Measurements from ENCODE around the gene P2RY2. TPM values are rescaled to one million over a fixed set of nuclear protein-coding genes. Genes with fewer than 3 reads are reported as not detected.

P2RY2 gene
- total and polyA plus RNA-seq, 2 donors (not counting 1 experiment from before 2014, with no cell fraction given), result 0.05 to 0.17 TPM

- Histone ChIP-seq H4K20me1 (ENCODE audit: control insufficient read depth, extremely low read depth, insufficient read depth, low read length) (no peaks in the 10 kb centered on the region), H3K79me2 (ENCODE audit: control insufficient read depth, insufficient read depth, low read length) (no peaks in the 10 kb centered on the region), H3K36me3 (ENCODE audit: control insufficient read depth, insufficient read depth, low read length) (no peaks in the 10 kb centered on the region), H3K27ac (ENCODE audit: insufficient read depth, low read length) (no peak overlapping the region), H3K4me2 (ENCODE audit: extremely low read depth, insufficient read depth, low read length) (no peak overlapping the region), H3K4me1 (ENCODE audit: control insufficient read depth, extremely low read depth, insufficient read depth, low read length) (peaks cover 6% of the 10 kb centered on the region), H2AFZ (ENCODE audit: low read length) (no peak overlapping the region), H3K4me3 (replicated peaks in 1 of 4; ENCODE audit: control extremely low read depth in 1 of 4, insufficient read depth in 1 of 4, low read depth in 3 of 4, low read length in 4 of 4) (no peak overlapping the region), H3K27me3 (ENCODE audit: control insufficient read depth, insufficient read depth, low read length) (no peaks in the 10 kb centered on the region), H3K9me3 (ENCODE audit: control insufficient read depth, insufficient read depth, low read depth, low read length) (no peaks in the 10 kb centered on the region), H3K9ac (ENCODE audit: insufficient read depth, low read length) (no peak overlapping the region)
- peak; percentile 38 to 41 for DNase-seq (ENCODE audit: low read depth in 2 of 2)
- no peak for TF ChIP-seq EZH2 (IDR thresholded peaks at IDR 0.05; ENCODE audit: low read length, missing control alignments)
- TF ChIP-seq CTCF (conservative IDR thresholded peaks at IDR 0.05 in 1 of 2, IDR thresholded peaks at IDR 0.05 in 1 of 2; ENCODE audit: low read depth in 1 of 2, low read length in 2 of 2), result no peak
These were observed 22.2 kb downstream of the P2RY2 start for GRCh38 chr11:73240190-73240781.

GRCh38 chr11:73241300-73241699 is 23.2 kb downstream of the P2RY2 start:
- Histone ChIP-seq H3K79me2 (ENCODE audit: control insufficient read depth, insufficient read depth, low read length) (no peaks in the 10 kb centered on the region), H3K27me3 (ENCODE audit: control insufficient read depth, insufficient read depth, low read length) (no peaks in the 10 kb centered on the region), H3K36me3 (ENCODE audit: control insufficient read depth, insufficient read depth, low read length) (no peaks in the 10 kb centered on the region), H3K4me2 (ENCODE audit: extremely low read depth, insufficient read depth, low read length) (no peak overlapping the region), H2AFZ (ENCODE audit: low read length) (no peak overlapping the region), H3K9me3 (ENCODE audit: control insufficient read depth, insufficient read depth, low read depth, low read length) (no peaks in the 10 kb centered on the region), H3K27ac (ENCODE audit: insufficient read depth, low read length) (no peak overlapping the region), H3K9ac (ENCODE audit: insufficient read depth, low read length) (no peak overlapping the region), H3K4me3 (replicated peaks in 1 of 4; ENCODE audit: control extremely low read depth in 1 of 4, insufficient read depth in 1 of 4, low read depth in 3 of 4, low read length in 4 of 4) (no peak overlapping the region), H3K4me1 (ENCODE audit: control insufficient read depth, extremely low read depth, insufficient read depth, low read length) (peaks cover 6% of the 10 kb centered on the region), H4K20me1 (ENCODE audit: control insufficient read depth, extremely low read depth, insufficient read depth, low read length) (no peaks in the 10 kb centered on the region)
- no peak for TF ChIP-seq EZH2 (IDR thresholded peaks at IDR 0.05; ENCODE audit: low read length, missing control alignments)
- no peak for TF ChIP-seq CTCF (conservative IDR thresholded peaks at IDR 0.05 in 1 of 2, IDR thresholded peaks at IDR 0.05 in 1 of 2; ENCODE audit: low read depth in 1 of 2, low read length in 2 of 2)
- no peak for DNase-seq (ENCODE audit: low read depth in 2 of 2)

GRCh38 chr11:73242251-73243092 is 24.4 kb downstream of the P2RY2 start:
- peak; percentile 60 to 67 for DNase-seq (ENCODE audit: low read depth in 2 of 2)
- Histone ChIP-seq H3K4me3 (replicated peaks in 1 of 4; ENCODE audit: control extremely low read depth in 1 of 4, insufficient read depth in 1 of 4, low read depth in 3 of 4, low read length in 4 of 4) (peak overlapping the region in 1 of 4 experiments; percentile 3), H3K36me3 (ENCODE audit: control insufficient read depth, insufficient read depth, low read length) (no peaks in the 10 kb centered on the region), H2AFZ (ENCODE audit: low read length) (peak overlapping the region; percentile 89), H3K9ac (ENCODE audit: insufficient read depth, low read length) (no peak overlapping the region), H3K4me1 (ENCODE audit: control insufficient read depth, extremely low read depth, insufficient read depth, low read length) (peaks cover 6% of the 10 kb centered on the region), H4K20me1 (ENCODE audit: control insufficient read depth, extremely low read depth, insufficient read depth, low read length) (no peaks in the 10 kb centered on the region), H3K27me3 (ENCODE audit: control insufficient read depth, insufficient read depth, low read length) (no peaks in the 10 kb centered on the region), H3K9me3 (ENCODE audit: control insufficient read depth, insufficient read depth, low read depth, low read length) (no peaks in the 10 kb centered on the region), H3K79me2 (ENCODE audit: control insufficient read depth, insufficient read depth, low read length) (no peaks in the 10 kb centered on the region), H3K27ac (ENCODE audit: insufficient read depth, low read length) (no peak overlapping the region), H3K4me2 (ENCODE audit: extremely low read depth, insufficient read depth, low read length) (peak overlapping the region; percentile 27)
- TF ChIP-seq CTCF (conservative IDR thresholded peaks at IDR 0.05 in 1 of 2, IDR thresholded peaks at IDR 0.05 in 1 of 2; ENCODE audit: low read depth in 1 of 2, low read length in 2 of 2), result peak; percentile 68 to 92
- no peak for TF ChIP-seq EZH2 (IDR thresholded peaks at IDR 0.05; ENCODE audit: low read length, missing control alignments)
